Neutrophil (primary cell): ENCODE measurements around the gene RAB6B.

Experiments used
- H3K27ac ChIP-seq: fragments of 200-600 bp; sonication (generic); 2 replicates; pipeline ENCODE4 v1.5.1; 2016; ENCODE audit warnings: mild to moderate bottlenecking, moderate library complexity
- H3K27me3 ChIP-seq: fragments of 200-600 bp; sonication (generic); 2 replicates; pipeline ENCODE4 v1.6.0; 2016; ENCODE audit warnings: mild to moderate bottlenecking
- H3K36me3 ChIP-seq: fragments of 200-600 bp; sonication (generic); 2 replicates; pipeline ENCODE4 v1.5.1; 2017
- H3K4me1 ChIP-seq, 2 experiments: fragments of 200-600 bp in 1 of 2; sonication (generic) in 1 of 2; 1 replicate in 1 of 2; 2 replicates in 1 of 2; pipeline versions ENCODE4 v1.5.1 to v1.6.1; 2013 to 2016; ENCODE audit warnings: low read depth in 1 of 2, low read length in 1 of 2, mild to moderate bottlenecking in 1 of 2, moderate library complexity in 1 of 2; ENCODE audit not compliant: control insufficient read depth in 1 of 2, insufficient read depth in 1 of 2
- H3K4me3 ChIP-seq, 2 experiments: fragments of 200-600 bp in 1 of 2; sonication (generic) in 1 of 2; 1 replicate in 1 of 2; 2 replicates in 1 of 2; pipeline ENCODE4 v1.5.1; 2013 to 2016; ENCODE audit warnings: low read depth in 1 of 2, low read length in 1 of 2, mild to moderate bottlenecking in 1 of 2, moderate library complexity in 1 of 2
- H3K9me3 ChIP-seq: fragments of 200-600 bp; sonication (generic); 2 replicates; pipeline ENCODE4 v1.5.1; 2016
- CTCF ChIP-seq: fragments of 200-600 bp; sonication (generic); IDR thresholded peaks from 2 replicates; pipeline ENCODE4 v1.5.1; 2016; ENCODE audit warnings: antibody characterized with exemption

Gene RAB6B

GRCh38 chr3:133855002-133855370, 40.7 kb downstream of the RAB6B start:
- no peaks in the 10 kb centered on the region for H3K9me3 ChIP-seq
- no peak for TF ChIP-seq CTCF
- H3K36me3 ChIP-seq = no peaks in the 10 kb centered on the region

GRCh38 chr3:133854264-133855001, 41.2 kb downstream of the RAB6B start:
- peaks cover 0 to 5% of the 10 kb centered on the region in 2 experiments for H3K4me1 ChIP-seq
- no peak for TF ChIP-seq CTCF
- H3K27ac ChIP-seq = no peak overlapping the region
- H3K4me3 ChIP-seq = no peak overlapping the region
- no peaks in the 10 kb centered on the region for H3K27me3 ChIP-seq
- H3K9me3 ChIP-seq = no peaks in the 10 kb centered on the region
- H3K36me3 ChIP-seq = no peaks in the 10 kb centered on the region

More at GRCh38 chr3:133855002-133855370, 40.7 kb downstream of the RAB6B start:
- H3K27ac ChIP-seq = no peak overlapping the region
- H3K27me3 ChIP-seq = no peaks in the 10 kb centered on the region
- peaks cover 0 to 5% of the 10 kb centered on the region in 2 experiments for H3K4me1 ChIP-seq
- H3K4me3 ChIP-seq = no peak overlapping the region

DNA sequence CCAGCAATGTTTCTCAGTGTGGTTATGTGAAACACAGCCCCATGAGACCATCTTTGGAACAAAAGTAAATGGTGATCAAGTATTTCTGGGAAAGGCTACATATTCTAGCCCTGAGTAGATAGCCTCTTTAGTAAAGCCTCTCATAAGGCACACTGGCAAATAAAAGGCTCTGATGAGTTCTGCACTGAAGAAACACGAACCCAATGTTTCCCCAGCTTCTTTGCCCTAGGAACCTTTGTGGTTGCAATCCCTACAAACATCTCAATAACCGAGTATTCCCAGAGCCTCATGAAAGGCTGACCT, 41.8 kb downstream of the RAB6B start:
- H3K27me3 ChIP-seq = no peaks in the 10 kb centered on the region
- H3K4me1 ChIP-seq = peaks cover 0 to 5% of the 10 kb centered on the region in 2 experiments
- no peaks in the 10 kb centered on the region for H3K36me3 ChIP-seq
- H3K27ac ChIP-seq = no peak overlapping the region
- no peak for TF ChIP-seq CTCF
- no peak overlapping the region for H3K4me3 ChIP-seq
- no peaks in the 10 kb centered on the region for H3K9me3 ChIP-seq

DNA sequence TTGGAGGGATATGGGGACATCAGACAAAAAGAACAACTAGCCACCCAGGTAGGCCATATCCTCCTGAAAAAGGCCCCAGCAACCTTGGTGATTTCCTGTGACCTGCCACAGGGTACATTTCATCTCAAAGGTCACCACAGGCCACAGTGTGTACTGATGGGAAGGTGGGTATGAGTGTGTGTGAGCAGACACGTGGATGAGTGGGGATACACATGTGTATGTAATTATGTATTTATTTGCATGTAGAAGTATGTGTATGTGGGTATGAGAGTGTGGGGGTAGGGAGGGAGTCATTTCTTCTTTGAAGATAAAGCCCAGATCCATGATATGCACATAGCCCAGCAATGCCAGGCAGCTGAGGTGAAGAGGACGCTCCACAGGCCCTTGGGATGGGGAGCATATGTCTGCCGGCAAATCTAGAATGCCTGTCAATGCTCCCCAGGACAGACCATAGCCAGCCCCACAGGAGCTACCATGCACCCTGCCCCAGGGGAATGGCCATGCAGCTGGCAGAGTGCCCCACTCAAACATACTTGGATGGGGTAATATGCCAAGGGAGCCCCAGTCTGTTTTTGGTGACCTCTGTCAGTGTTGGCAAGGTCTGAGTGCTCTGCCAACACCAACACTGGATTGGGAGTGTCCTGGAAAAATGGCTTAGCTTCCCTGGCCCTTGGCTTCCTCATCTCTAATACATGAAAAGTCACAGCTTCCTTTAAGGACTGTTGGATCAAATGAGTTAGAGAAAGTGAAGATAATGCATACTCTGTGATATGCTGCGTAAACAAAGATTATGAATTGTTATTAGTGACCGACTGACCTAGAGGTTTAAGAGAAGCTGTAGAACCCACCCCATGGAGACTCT, 42.4 kb downstream of the RAB6B start:
- H3K27me3 ChIP-seq = no peaks in the 10 kb centered on the region
- H3K4me3 ChIP-seq = no peak overlapping the region
- H3K4me1 ChIP-seq = peaks cover 0 to 5% of the 10 kb centered on the region in 2 experiments
- no peak overlapping the region for H3K27ac ChIP-seq
- H3K9me3 ChIP-seq = no peaks in the 10 kb centered on the region
- TF ChIP-seq CTCF = no peak
- no peaks in the 10 kb centered on the region for H3K36me3 ChIP-seq

DNA sequence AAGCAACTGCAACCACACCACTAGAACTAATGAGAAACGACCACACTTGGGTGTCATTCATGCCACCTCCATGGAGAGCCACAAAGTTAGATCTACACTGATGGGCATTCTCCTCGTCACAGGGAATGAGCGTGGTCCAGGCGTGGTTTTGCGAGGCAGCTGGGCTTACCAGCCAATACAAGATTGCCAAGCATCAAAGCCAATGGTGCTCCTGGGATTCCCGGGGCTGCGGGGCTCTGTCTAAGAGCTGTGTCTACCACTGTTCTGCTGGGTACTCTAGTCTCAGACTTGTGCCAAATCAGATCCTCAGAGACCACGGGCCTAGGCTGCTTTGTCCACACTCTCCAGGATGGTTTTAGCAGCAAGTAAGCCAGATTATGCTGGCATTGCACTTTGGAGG, 43.8 kb downstream of the RAB6B start:
- Histone ChIP-seq H3K9me3 (no peaks in the 10 kb centered on the region), H3K27ac (no peak overlapping the region), H3K36me3 (no peaks in the 10 kb centered on the region), H3K4me1 (no peaks in the 10 kb centered on the region), H3K27me3 (no peaks in the 10 kb centered on the region), H3K4me3 (no peak overlapping the region)
- TF ChIP-seq CTCF = no peak
